ENCODE measurements around the gene MROH9. TPM values are rescaled to one million over a fixed set of nuclear protein-coding genes. Genes with fewer than 3 reads are reported as not detected.

The MROH9 gene, protein sequence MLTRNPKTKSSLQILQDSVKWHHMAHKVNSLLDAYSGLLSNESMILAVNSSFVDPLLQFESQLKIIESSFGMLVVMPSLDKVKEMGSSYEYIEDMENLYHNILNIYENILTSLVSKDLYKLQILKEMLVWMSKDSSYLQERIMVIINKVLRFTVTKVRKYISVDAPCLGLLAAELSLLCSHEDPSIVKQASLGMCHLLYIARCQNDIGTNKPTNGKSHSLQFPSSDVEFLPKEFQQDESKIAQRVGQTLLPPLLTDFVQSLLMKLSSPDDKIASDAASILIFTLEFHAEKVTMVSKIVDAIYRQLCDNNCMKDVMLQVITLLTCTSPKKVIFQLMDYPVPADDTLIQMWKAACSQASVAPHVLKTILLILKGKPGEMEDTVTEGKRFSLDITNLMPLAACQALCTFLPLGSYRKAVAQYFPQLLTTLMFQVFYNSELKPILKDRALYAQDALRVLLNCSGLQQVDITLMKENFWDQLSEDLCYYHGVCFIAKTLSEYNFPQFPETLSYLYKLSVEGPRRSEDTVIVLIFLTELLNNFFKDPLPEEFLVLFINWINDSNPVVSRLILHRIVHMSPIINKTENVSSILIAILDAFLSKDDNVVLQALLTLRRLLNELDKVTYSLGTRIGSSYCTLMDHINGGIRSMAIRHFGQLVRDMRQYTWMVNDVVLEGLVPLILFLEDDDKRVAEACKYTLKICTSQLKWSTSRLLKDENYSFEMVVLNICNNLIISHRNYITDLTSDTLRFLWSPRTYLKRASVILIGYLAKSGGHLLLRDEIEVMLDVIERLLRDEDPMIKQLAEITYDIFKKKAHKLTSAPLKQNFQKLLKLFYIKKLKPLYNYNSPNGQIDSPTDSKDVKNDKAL
- total RNA-seq = under 1 TPM in 1 of 2 donors, not detected in 1; 0.34 TPM

GRCh38 chr1:170935231-170935630 is at the start of gene MROH9:
TSS of gene MROH9 (plus strand) at chr1:170935534. CDS start at chr1:170945557, 10,023 bp downstream.

GRCh38 chr1:171090604-171091003 is 155.3 kb downstream of the MROH9 start, which contains the start of gene FMO3:
TSS of gene FMO3 (plus strand) at chr1:171090905. CDS start at chr1:171092659, 1,754 bp downstream.

Small RNAs within 50 kb of the gene (small RNA-seq; reads per million reads assigned to genes)
- gene MIR1295A = 0 reads per million in 2 donors

Other genes starting within 250 kb of the MROH9 start
- gene FMO3, start 155.4 kb downstream of the MROH9 start, total RNA-seq = not detected
- gene FMO2, start 249.8 kb downstream of the MROH9 start, total RNA-seq = not detected